HEK293 (cell line): ENCODE data around the gene GAPDHS.

Experiments
- BCL6B ChIP-seq: fragments of 450-650 bp; formaldehyde crosslinking; IDR thresholded peaks from 2 replicates; pipeline ENCODE4 v1.5.1; 2017; ENCODE audit warnings: missing biosample characterization, missing genetic modification characterization
- GLIS2 ChIP-seq: fragments of 450-650 bp; formaldehyde crosslinking; IDR thresholded peaks from 2 replicates; pipeline ENCODE4 v1.5.1; 2016; ENCODE audit warnings: missing biosample characterization, missing genetic modification characterization
- HOXC10 ChIP-seq: sonication (generic); formaldehyde crosslinking; IDR thresholded peaks from 2 replicates; pipeline ENCODE4 v1.8.1; 2023; ENCODE audit warnings: mild to moderate bottlenecking, missing genetic modification reagents
- HOXD13 ChIP-seq: sonication (generic); formaldehyde crosslinking; IDR thresholded peaks from 2 replicates; pipeline ENCODE4 v1.8.0; 2022; ENCODE audit warnings: missing genetic modification reagents, borderline replicate concordance
- KLF16 ChIP-seq: fragments of 450-650 bp; formaldehyde crosslinking; IDR thresholded peaks from 2 replicates; pipeline ENCODE4 v1.5.1; 2017; ENCODE audit warnings: missing biosample characterization, missing genetic modification characterization
- KLF8 ChIP-seq: fragments of 450-650 bp; formaldehyde crosslinking; IDR thresholded peaks from 2 replicates; pipeline ENCODE4 v1.5.1; 2016; ENCODE audit warnings: missing biosample characterization, missing genetic modification characterization
- KLF9 ChIP-seq: fragments of 450-650 bp; formaldehyde crosslinking; IDR thresholded peaks from 2 replicates; pipeline ENCODE4 v1.5.1; 2016; ENCODE audit warnings: missing biosample characterization, missing genetic modification characterization, low read depth
- MYNN ChIP-seq: fragments of 450-650 bp; formaldehyde crosslinking; IDR thresholded peaks from 2 replicates; pipeline ENCODE4 v1.5.1; 2016; ENCODE audit warnings: missing biosample characterization, missing genetic modification characterization, borderline replicate concordance
- RBAK ChIP-seq: fragments of 450-650 bp; formaldehyde crosslinking; IDR thresholded peaks from 2 replicates; pipeline ENCODE4 v1.5.1; 2016; ENCODE audit warnings: missing biosample characterization, missing genetic modification characterization
- REPIN1 ChIP-seq: fragments of 450-650 bp; formaldehyde crosslinking; IDR thresholded peaks from 2 replicates; pipeline ENCODE4 v1.5.1; 2017; ENCODE audit warnings: missing biosample characterization, missing genetic modification characterization, low read depth
- SP2 ChIP-seq: fragments of 450-650 bp; formaldehyde crosslinking; IDR thresholded peaks from 2 replicates; pipeline ENCODE4 v1.5.1; 2016; ENCODE audit warnings: missing biosample characterization, missing genetic modification characterization
- ZBTB20 ChIP-seq: fragments of 450-650 bp; formaldehyde crosslinking; IDR thresholded peaks from 2 replicates; pipeline ENCODE4 v1.5.1; 2016; ENCODE audit warnings: missing biosample characterization, missing genetic modification characterization
- ZNF112 ChIP-seq: fragments of 450-650 bp; formaldehyde crosslinking; IDR thresholded peaks from 2 replicates; pipeline ENCODE4 v1.5.0; 2017; ENCODE audit warnings: missing biosample characterization, missing genetic modification characterization
- ZNF302 ChIP-seq: fragments of 450-650 bp; formaldehyde crosslinking; IDR thresholded peaks from 2 replicates; pipeline ENCODE4 v1.5.1; 2016; ENCODE audit warnings: missing biosample characterization, missing genetic modification characterization, low read depth
- ZNF324 ChIP-seq: fragments of 450-650 bp; formaldehyde crosslinking; IDR thresholded peaks from 2 replicates; pipeline ENCODE4 v1.5.1; 2016; ENCODE audit warnings: missing biosample characterization, missing genetic modification characterization
- ZNF341 ChIP-seq: fragments of 450-650 bp; formaldehyde crosslinking; IDR thresholded peaks from 2 replicates; pipeline ENCODE4; 2016; ENCODE audit warnings: low read depth, missing biosample characterization, missing genetic modification characterization
- ZNF354C ChIP-seq: fragments of 450-650 bp; formaldehyde crosslinking; IDR thresholded peaks from 2 replicates; pipeline ENCODE4 v1.5.1; 2016; ENCODE audit warnings: missing biosample characterization, missing genetic modification characterization, low read depth, borderline replicate concordance
- ZNF391 ChIP-seq: fragments of 450-650 bp; formaldehyde crosslinking; IDR thresholded peaks from 2 replicates; pipeline ENCODE4 v1.5.1; 2016; ENCODE audit warnings: low read depth, missing biosample characterization, missing genetic modification characterization, borderline replicate concordance
- ZNF398 ChIP-seq: fragments of 450-650 bp; formaldehyde crosslinking; IDR thresholded peaks from 2 replicates; pipeline ENCODE4 v1.5.1; 2017; ENCODE audit warnings: missing biosample characterization, missing genetic modification characterization
- ZNF514 ChIP-seq: fragments of 450-650 bp; formaldehyde crosslinking; IDR thresholded peaks from 2 replicates; pipeline ENCODE4 v1.5.1; 2016; ENCODE audit warnings: missing biosample characterization, missing genetic modification characterization
- ZNF518A ChIP-seq: fragments of 450-650 bp; formaldehyde crosslinking; conservative IDR thresholded peaks from 2 replicates; pipeline ENCODE4 v1.5.1; 2016; ENCODE audit warnings: low read depth, missing biosample characterization, missing genetic modification characterization
- ZNF629 ChIP-seq: fragments of 450-650 bp; formaldehyde crosslinking; IDR thresholded peaks from 2 replicates; pipeline ENCODE4 v1.5.1; 2017; ENCODE audit warnings: missing biosample characterization, missing genetic modification characterization
- ZNF776 ChIP-seq: fragments of 450-650 bp; formaldehyde crosslinking; IDR thresholded peaks from 2 replicates; pipeline ENCODE4 v1.5.0; 2017; ENCODE audit warnings: missing biosample characterization, missing genetic modification characterization, borderline replicate concordance
- ZNF791 ChIP-seq: fragments of 450-650 bp; formaldehyde crosslinking; IDR thresholded peaks from 2 replicates; pipeline ENCODE4 v1.5.1; 2016; ENCODE audit warnings: missing biosample characterization, missing genetic modification characterization
- ZSCAN23 ChIP-seq: fragments of 450-650 bp; formaldehyde crosslinking; IDR thresholded peaks from 2 replicates; pipeline ENCODE4 v1.5.1; 2016; ENCODE audit warnings: missing biosample characterization, missing genetic modification characterization
- TF ChIP-seq, protein P1 (sequence below): sonication (generic); formaldehyde crosslinking; IDR thresholded peaks from 2 replicates; pipeline ENCODE4 v1.8.1; 2022; ENCODE audit warnings: mild to moderate bottlenecking, moderate library complexity, missing genetic modification reagents
- TF ChIP-seq, protein P2 (sequence below): fragments of 450-650 bp; formaldehyde crosslinking; IDR thresholded peaks from 2 replicates; pipeline ENCODE4 v1.5.1; 2016; ENCODE audit warnings: missing biosample characterization, missing genetic modification characterization
- TF ChIP-seq, protein P3 (sequence below): fragments of 450-650 bp; IDR thresholded peaks from 2 replicates; pipeline ENCODE4 v1.5.1; 2018; ENCODE audit warnings: missing biosample characterization, missing genetic modification characterization

GAPDHS gene

GRCh38 chr19:35545855-35546381 is 12.7 kb downstream of the GAPDHS start (continued):
- TF ChIP-seq ZNF518A (tag by site-specific recombination) (no peak), REPIN1 (tag by site-specific recombination) (0 out of 2 replicates have a peak, but pooled peaks have one; percentile 85), ZNF791 (tag by site-specific recombination) (no peak), MYNN (tag by site-specific recombination) (no peak), ZBTB20 (tag by site-specific recombination) (peak; percentile 90; the same call in 1 of the 2 replicates), BCL6B (no peak), ZNF112 (tag by site-specific recombination) (no peak), HOXC10 (no peak), KLF9 (tag by site-specific recombination) (peak; percentile 91), RBAK (tag by site-specific recombination) (no peak), ZNF514 (tag by site-specific recombination) (no peak), ZNF776 (tag by site-specific recombination) (no peak), SP2 (peak; percentile 44), HOXD13 (no peak), ZNF391 (tag by site-specific recombination) (no peak; the same call in 1 of the 2 replicates), ZNF398 (no peak), GLIS2 (tag by site-specific recombination) (peak; percentile 10), ZSCAN23 (tag by site-specific recombination) (no peak), ZNF302 (tag by site-specific recombination) (no peak), ZNF354C (tag by site-specific recombination) (no peak), ZNF324 (tag by site-specific recombination) (no peak), ZNF629 (tag by site-specific recombination) (no peak), ZNF341 (tag by site-specific recombination) (peak; percentile 37; the same call in 1 of the 2 replicates), KLF16 (tag by site-specific recombination) (no peak; the same call in 1 of the 2 replicates), KLF8 (tag by site-specific recombination) (0 out of 2 replicates have a peak, but pooled peaks have one; percentile 72)
- TF ChIP-seq, protein P1, sequence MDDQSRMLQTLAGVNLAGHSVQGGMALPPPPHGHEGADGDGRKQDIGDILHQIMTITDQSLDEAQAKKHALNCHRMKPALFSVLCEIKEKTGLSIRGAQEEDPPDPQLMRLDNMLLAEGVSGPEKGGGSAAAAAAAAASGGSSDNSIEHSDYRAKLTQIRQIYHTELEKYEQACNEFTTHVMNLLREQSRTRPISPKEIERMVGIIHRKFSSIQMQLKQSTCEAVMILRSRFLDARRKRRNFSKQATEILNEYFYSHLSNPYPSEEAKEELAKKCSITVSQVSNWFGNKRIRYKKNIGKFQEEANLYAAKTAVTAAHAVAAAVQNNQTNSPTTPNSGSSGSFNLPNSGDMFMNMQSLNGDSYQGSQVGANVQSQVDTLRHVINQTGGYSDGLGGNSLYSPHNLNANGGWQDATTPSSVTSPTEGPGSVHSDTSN, result no peak
- TF ChIP-seq, protein P2, sequence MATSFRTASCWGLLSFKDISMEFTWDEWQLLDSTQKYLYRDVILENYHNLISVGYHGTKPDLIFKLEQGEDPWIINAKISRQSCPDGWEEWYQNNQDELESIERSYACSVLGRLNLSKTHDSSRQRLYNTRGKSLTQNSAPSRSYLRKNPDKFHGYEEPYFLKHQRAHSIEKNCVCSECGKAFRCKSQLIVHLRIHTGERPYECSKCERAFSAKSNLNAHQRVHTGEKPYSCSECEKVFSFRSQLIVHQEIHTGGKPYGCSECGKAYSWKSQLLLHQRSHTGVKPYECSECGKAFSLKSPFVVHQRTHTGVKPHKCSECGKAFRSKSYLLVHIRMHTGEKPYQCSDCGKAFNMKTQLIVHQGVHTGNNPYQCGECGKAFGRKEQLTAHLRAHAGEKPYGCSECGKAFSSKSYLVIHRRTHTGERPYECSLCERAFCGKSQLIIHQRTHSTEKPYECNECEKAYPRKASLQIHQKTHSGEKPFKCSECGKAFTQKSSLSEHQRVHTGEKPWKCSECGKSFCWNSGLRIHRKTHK (tag by site-specific recombination), result no peak
- TF ChIP-seq, protein P3, sequence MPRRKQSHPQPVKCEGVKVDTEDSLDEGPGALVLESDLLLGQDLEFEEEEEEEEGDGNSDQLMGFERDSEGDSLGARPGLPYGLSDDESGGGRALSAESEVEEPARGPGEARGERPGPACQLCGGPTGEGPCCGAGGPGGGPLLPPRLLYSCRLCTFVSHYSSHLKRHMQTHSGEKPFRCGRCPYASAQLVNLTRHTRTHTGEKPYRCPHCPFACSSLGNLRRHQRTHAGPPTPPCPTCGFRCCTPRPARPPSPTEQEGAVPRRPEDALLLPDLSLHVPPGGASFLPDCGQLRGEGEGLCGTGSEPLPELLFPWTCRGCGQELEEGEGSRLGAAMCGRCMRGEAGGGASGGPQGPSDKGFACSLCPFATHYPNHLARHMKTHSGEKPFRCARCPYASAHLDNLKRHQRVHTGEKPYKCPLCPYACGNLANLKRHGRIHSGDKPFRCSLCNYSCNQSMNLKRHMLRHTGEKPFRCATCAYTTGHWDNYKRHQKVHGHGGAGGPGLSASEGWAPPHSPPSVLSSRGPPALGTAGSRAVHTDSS (tag by site-specific recombination), result no peak
